HUES48 (cell line): ENCODE measurements around the gene STUM.

ENCODE experiments used
- H3K27ac ChIP-seq: one replicate; pipeline ENCODE4 v1.7.0; 2013; ENCODE audit warnings: low read depth, low read length, inconsistent platforms
- H3K27me3 ChIP-seq: 2 replicates; pipeline ENCODE4 v1.6.1; 2013; ENCODE audit warnings: mild to moderate bottlenecking, low read length; ENCODE audit not compliant: control insufficient read depth, insufficient read depth
- H3K36me3 ChIP-seq: 2 replicates; pipeline ENCODE4 v1.6.1; 2013; ENCODE audit warnings: low read length; ENCODE audit not compliant: control insufficient read depth, insufficient read depth
- H3K4me1 ChIP-seq: 2 replicates; pipeline ENCODE4 v1.6.1; 2013; ENCODE audit warnings: mild to moderate bottlenecking, low read length; ENCODE audit not compliant: control insufficient read depth, insufficient read depth
- H3K4me3 ChIP-seq: 2 replicates; pipeline ENCODE4 v1.5.1; 2013; ENCODE audit warnings: mild to moderate bottlenecking, low read depth, low read length
- H3K9ac ChIP-seq: 2 replicates; pipeline ENCODE4 v1.6.1; 2013; ENCODE audit warnings: mild to moderate bottlenecking, low read depth, low read length, moderate library complexity
- H3K9me3 ChIP-seq: 2 replicates; pipeline ENCODE4 v1.6.1; 2013; ENCODE audit warnings: low read length; ENCODE audit not compliant: control insufficient read depth, insufficient read depth

Gene STUM

GRCh38 chr1:226574591-226575435, 26.2 kb downstream of the STUM start:
- no peaks in the 10 kb centered on the region for H3K9me3 ChIP-seq

GRCh38 chr1:226575436-226575720, 26.8 kb downstream of the STUM start:
- no peak overlapping the region for H3K9ac ChIP-seq
- no peak overlapping the region for H3K27ac ChIP-seq
- H3K27me3 ChIP-seq = no peaks in the 10 kb centered on the region
- no peak overlapping the region for H3K4me3 ChIP-seq
- H3K9me3 ChIP-seq = no peaks in the 10 kb centered on the region
- H3K36me3 ChIP-seq = no peaks in the 10 kb centered on the region
- no peaks in the 10 kb centered on the region for H3K4me1 ChIP-seq

More at GRCh38 chr1:226574591-226575435, 26.2 kb downstream of the STUM start:
- Histone ChIP-seq H3K27ac (no peak overlapping the region), H3K9ac (no peak overlapping the region), H3K4me1 (no peaks in the 10 kb centered on the region), H3K27me3 (no peaks in the 10 kb centered on the region), H3K36me3 (no peaks in the 10 kb centered on the region), H3K4me3 (no peak overlapping the region)

GRCh38 chr1:226575739-226576378, 27.3 kb downstream of the STUM start:
- Histone ChIP-seq H3K4me1 (no peaks in the 10 kb centered on the region), H3K4me3 (no peak overlapping the region), H3K9ac (no peak overlapping the region), H3K27ac (no peak overlapping the region), H3K9me3 (no peaks in the 10 kb centered on the region), H3K27me3 (no peaks in the 10 kb centered on the region), H3K36me3 (no peaks in the 10 kb centered on the region)

DNA sequence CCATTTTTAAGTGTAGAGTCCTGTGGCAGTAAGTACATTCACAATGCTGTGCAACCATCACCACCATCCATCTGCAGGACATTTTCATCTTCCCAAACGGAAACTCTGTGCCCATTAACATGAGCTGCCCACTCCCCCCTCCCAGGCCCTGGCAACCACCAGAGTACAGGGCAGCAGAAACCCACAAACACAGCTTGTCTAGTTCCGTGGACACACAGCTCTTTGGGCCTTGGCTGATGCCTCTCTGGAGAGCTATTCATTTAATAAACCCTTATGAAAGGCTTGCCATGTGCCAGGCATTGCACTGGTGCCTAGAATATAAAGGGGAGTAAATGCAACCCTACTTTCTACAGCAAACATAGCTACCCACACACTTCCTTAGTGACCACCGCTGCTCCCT, 28.0 kb downstream of the STUM start:
- no peak overlapping the region for H3K4me3 ChIP-seq
- no peak overlapping the region for H3K27ac ChIP-seq
- no peaks in the 10 kb centered on the region for H3K36me3 ChIP-seq
- no peak overlapping the region for H3K9ac ChIP-seq
- H3K27me3 ChIP-seq = no peaks in the 10 kb centered on the region
- no peaks in the 10 kb centered on the region for H3K4me1 ChIP-seq
- no peaks in the 10 kb centered on the region for H3K9me3 ChIP-seq

DNA sequence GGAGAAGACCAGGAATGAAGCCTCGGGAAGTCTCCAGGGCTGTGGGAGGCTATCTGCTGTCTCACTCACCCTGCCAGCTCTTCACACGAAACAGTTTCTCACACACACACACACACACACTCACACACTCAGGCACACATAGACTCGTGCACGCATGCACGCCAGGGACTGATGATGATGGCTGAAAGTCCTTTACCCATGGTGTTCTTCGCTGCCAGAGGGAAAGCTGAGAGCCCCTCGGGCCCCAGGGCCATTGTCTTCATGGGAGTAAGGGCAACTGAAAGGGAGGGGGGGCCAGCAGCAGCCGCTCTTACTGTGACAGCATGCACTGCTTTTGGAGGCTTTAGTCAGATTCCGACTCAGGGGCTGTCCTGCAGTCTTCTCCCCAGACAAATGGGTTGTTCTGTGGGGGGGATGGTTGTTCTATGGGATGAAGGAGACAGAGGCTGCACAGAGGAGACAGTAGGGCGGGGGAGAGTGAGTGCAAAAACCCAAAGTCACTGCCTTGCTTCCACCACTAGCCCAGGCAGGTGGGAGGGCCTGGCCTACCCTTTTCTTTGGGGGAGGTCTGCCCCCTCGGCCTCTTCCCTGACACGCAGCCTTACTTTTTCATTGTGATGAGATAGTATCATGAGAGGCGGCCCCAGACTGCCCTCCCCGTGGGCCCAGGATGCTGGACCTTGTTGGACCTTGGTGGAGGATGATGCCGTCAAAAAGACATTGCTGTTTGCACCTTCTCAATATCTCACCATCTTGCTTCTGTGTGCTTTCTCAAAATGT, 29.0 kb downstream of the STUM start:
- no peaks in the 10 kb centered on the region for H3K4me1 ChIP-seq
- no peaks in the 10 kb centered on the region for H3K27me3 ChIP-seq
- H3K9me3 ChIP-seq = no peaks in the 10 kb centered on the region
- H3K9ac ChIP-seq = no peak overlapping the region
- no peak overlapping the region for H3K4me3 ChIP-seq
- H3K27ac ChIP-seq = no peak overlapping the region
- no peaks in the 10 kb centered on the region for H3K36me3 ChIP-seq

DNA sequence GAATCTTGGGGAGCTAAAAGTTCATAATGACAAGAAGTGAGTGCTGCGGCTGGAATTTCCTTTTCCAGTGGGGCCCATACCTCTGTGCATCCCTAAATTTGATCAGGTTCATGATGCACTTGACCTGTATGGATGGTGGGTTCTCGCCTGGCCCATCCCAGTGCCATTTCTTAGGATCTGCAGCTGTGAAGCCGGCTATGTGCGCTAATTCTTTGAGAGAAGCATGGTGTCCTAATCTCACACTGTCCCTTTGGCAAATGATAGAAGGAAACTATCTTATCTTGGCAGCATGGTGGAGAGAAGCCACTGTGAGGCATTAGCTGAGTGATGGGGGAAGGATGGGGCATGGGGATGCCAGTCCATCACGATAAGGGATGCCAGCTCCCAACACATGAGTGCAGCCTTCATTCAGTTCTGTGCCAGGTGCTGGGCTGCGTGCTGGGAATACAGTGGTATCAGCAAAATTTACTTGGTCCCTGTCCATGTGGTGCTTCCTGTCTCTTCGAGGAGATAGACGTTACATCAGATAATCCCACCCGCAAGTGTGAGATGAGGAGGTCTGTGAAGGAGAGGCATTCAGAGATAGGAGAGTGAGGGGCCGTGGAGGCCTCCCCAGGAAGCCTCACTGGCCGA, 30.5 kb downstream of the STUM start:
- no peak overlapping the region for H3K4me3 ChIP-seq
- no peaks in the 10 kb centered on the region for H3K36me3 ChIP-seq
- H3K9me3 ChIP-seq = no peaks in the 10 kb centered on the region
- H3K27me3 ChIP-seq = no peaks in the 10 kb centered on the region
- H3K27ac ChIP-seq = no peak overlapping the region
- no peak overlapping the region for H3K9ac ChIP-seq
- H3K4me1 ChIP-seq = no peaks in the 10 kb centered on the region

GRCh38 chr1:226579781-226580323, 31.3 kb downstream of the STUM start:
- Histone ChIP-seq H3K27me3 (no peaks in the 10 kb centered on the region), H3K9ac (no peak overlapping the region), H3K4me1 (no peaks in the 10 kb centered on the region), H3K4me3 (no peak overlapping the region), H3K36me3 (no peaks in the 10 kb centered on the region), H3K9me3 (no peaks in the 10 kb centered on the region), H3K27ac (no peak overlapping the region)

GRCh38 chr1:226580625-226581270, 32.2 kb downstream of the STUM start:
- H3K9ac ChIP-seq = no peak overlapping the region
- H3K9me3 ChIP-seq = no peaks in the 10 kb centered on the region
- no peaks in the 10 kb centered on the region for H3K27me3 ChIP-seq
- no peaks in the 10 kb centered on the region for H3K4me1 ChIP-seq
- H3K27ac ChIP-seq = no peak overlapping the region
- H3K4me3 ChIP-seq = no peak overlapping the region
- no peaks in the 10 kb centered on the region for H3K36me3 ChIP-seq

DNA sequence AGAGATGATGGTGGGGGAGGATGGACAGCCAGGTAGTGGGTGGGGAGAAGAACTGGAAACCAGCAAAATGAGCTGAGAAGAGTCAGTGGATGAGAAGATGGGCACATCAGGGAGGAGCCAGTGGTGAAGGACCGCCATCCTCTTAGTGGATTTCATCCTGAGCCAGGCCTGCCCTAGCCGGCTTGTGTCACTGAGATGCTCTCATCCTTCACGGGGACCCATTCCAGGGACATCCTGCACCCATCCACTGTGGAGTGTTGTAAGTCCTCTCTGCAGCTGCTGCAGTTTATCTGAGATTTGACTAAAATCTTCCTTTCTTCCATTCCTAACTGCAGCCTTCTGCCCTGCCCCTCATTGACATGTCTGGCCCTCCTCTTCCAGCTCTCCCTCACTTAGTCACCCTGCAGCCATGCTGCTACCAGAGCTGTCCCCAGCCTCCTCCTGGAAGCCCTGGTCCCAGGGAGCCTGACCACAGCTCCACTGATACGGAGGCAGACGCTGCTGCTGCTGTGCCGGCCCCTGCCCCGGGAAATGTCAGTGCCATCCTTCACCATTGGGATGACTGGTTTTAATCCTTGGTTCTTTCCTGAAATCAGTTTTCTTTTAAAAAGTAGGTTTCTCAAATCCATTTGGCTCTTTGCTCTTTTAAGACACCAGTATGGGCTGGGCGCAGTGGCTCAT, 33.2 kb downstream of the STUM start:
- Histone ChIP-seq H3K27ac (no peak overlapping the region), H3K9ac (no peak overlapping the region), H3K4me1 (no peaks in the 10 kb centered on the region), H3K9me3 (no peaks in the 10 kb centered on the region), H3K27me3 (no peaks in the 10 kb centered on the region), H3K36me3 (no peaks in the 10 kb centered on the region), H3K4me3 (no peak overlapping the region)

DNA sequence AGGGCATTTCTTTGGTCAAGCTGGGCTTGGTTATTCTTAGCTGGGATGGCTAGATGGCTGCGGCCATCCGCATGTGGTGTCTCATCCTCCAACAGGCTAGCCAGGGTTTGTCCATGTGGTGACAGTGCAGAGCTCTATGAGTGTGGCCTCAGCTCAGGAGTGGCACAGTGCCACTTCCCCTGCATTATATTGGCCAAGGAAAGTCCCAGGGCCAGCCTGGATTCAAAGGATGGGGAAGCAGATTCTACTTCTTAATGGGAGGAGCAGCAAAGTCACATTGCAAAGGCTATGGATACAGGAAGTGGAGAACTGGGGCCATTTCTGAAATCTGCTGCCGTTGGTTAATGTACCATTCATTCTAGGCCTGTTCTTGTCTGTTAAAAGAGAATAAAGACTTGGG, 34.4 kb downstream of the STUM start:
- Histone ChIP-seq H3K4me3 (no peak overlapping the region), H3K36me3 (no peaks in the 10 kb centered on the region), H3K4me1 (no peaks in the 10 kb centered on the region), H3K27ac (no peak overlapping the region), H3K27me3 (no peaks in the 10 kb centered on the region), H3K9ac (no peak overlapping the region), H3K9me3 (no peaks in the 10 kb centered on the region)
